HepG2 (cell line): ENCODE results near the gene TXNL4A. TPM values are rescaled to one million over a fixed set of nuclear protein-coding genes. Genes with fewer than 3 reads are reported as not detected.

Experiments
- CC2D1A ChIP-seq: sonication (generic); formaldehyde crosslinking; IDR thresholded peaks from 2 replicates; pipeline ENCODE4 v1.8.1; 2023; ENCODE audit warnings: mild to moderate bottlenecking, missing genetic modification reagents
- FOXK2 ChIP-seq: fragments of 450-650 bp; IDR thresholded peaks from 2 replicates; pipeline ENCODE4 v1.6.1; 2016
- FOXO1 ChIP-seq: sonication (generic); formaldehyde crosslinking; IDR thresholded peaks from 2 replicates; pipeline ENCODE4 v1.4.0; 2020; ENCODE audit warnings: missing genetic modification reagents
- GPN1 ChIP-seq: sonication (generic); formaldehyde crosslinking; IDR thresholded peaks from 2 replicates; pipeline ENCODE4 v1.5.1; 2020; ENCODE audit warnings: missing genetic modification reagents, borderline replicate concordance
- HCFC1 ChIP-seq: fragments of 150-350 bp; IDR thresholded peaks from 2 replicates; pipeline ENCODE4 v1.6.1; 2014; ENCODE audit warnings: low read depth, low read length
- HNF4A ChIP-seq: sonication (generic); formaldehyde crosslinking; IDR thresholded peaks from 2 replicates; pipeline ENCODE4 v1.4.0; 2020; ENCODE audit warnings: missing genetic modification reagents
- MAZ ChIP-seq, 2 experiments: sonication (generic) in 1 of 2; formaldehyde crosslinking in 1 of 2; IDR thresholded peaks; 2 replicates each; pipeline versions ENCODE4 v1.5.0 to v1.6.1; 2012 to 2020; ENCODE audit warnings: low read depth in 2 of 2, mild to moderate bottlenecking in 2 of 2, borderline replicate concordance in 1 of 2, improper control_type of control experiment in 1 of 2, low read length in 1 of 2, missing genetic modification reagents in 1 of 2, moderate library complexity in 1 of 2
- MIER2 ChIP-seq: IDR thresholded peaks from 2 replicates; pipeline ENCODE4 v1.6.1; 2016; ENCODE audit warnings: missing biosample characterization, missing genetic modification reagents
- NFRKB ChIP-seq: fragments of 450-650 bp; IDR thresholded peaks from 2 replicates; pipeline ENCODE4 v1.6.1; 2017
- PAXIP1 ChIP-seq: sonication (generic); formaldehyde crosslinking; conservative IDR thresholded peaks from 2 replicates; pipeline ENCODE4 v1.4.0; 2020; ENCODE audit warnings: mild to moderate bottlenecking, missing genetic modification reagents, moderate library complexity
- POGZ ChIP-seq: sonication (generic); formaldehyde crosslinking; IDR thresholded peaks from 2 replicates; pipeline ENCODE4 v1.4.0; 2020; ENCODE audit warnings: mild to moderate bottlenecking, missing genetic modification reagents
- SOX13 ChIP-seq, 3 experiments: fragments of 450-650 bp in 1 of 3; sonication (generic) in 1 of 3; formaldehyde crosslinking in 1 of 3; IDR thresholded peaks in 2 of 3; conservative IDR thresholded peaks in 1 of 3; 2 replicates each; pipeline versions ENCODE4 v1.5.0 to v1.6.1; 2016 to 2020; ENCODE audit warnings: antibody characterized with exemption in 1 of 3, mild to moderate bottlenecking in 1 of 3, missing compliant biosample characterization in 1 of 3, missing genetic modification reagents in 1 of 3, moderate library complexity in 1 of 3
- TERF1 ChIP-seq: sonication (generic); formaldehyde crosslinking; IDR thresholded peaks from 2 replicates; pipeline ENCODE4 v1.8.0; 2022; ENCODE audit warnings: mild to moderate bottlenecking, missing genetic modification reagents, moderate library complexity
- U2AF1 ChIP-seq: fragments of 200-400 bp; formaldehyde crosslinking; optimal IDR thresholded peaks from 2 replicates; pipeline ENCODE3; 2017; ENCODE audit warnings: mild to moderate bottlenecking, low read depth, low read length
- ZNF235 ChIP-seq: sonication (generic); formaldehyde crosslinking; IDR thresholded peaks from 2 replicates; pipeline ENCODE4 v1.8.1; 2023; ENCODE audit warnings: mild to moderate bottlenecking, missing genetic modification reagents, borderline replicate concordance
- ZNF441 ChIP-seq: sonication (generic); formaldehyde crosslinking; IDR thresholded peaks from 2 replicates; pipeline ENCODE4 v1.7.0; 2021; ENCODE audit warnings: missing genetic modification reagents, borderline replicate concordance
- ZNF567 ChIP-seq: sonication (generic); formaldehyde crosslinking; IDR thresholded peaks from 2 replicates; pipeline ENCODE4 v1.8.1; 2023; ENCODE audit warnings: mild to moderate bottlenecking, missing genetic modification reagents, borderline replicate concordance
- ZNF574 ChIP-seq: sonication (generic); formaldehyde crosslinking; IDR thresholded peaks from 2 replicates; pipeline ENCODE4 v1.4.0; 2020; ENCODE audit warnings: missing genetic modification reagents
- ZNF768 ChIP-seq: sonication (generic); formaldehyde crosslinking; IDR thresholded peaks from 2 replicates; pipeline ENCODE4 v1.4.0; 2020; ENCODE audit warnings: missing genetic modification reagents
- ZNF780A ChIP-seq: sonication (generic); formaldehyde crosslinking; IDR thresholded peaks from 2 replicates; pipeline ENCODE4 v1.8.0; 2022; ENCODE audit warnings: mild to moderate bottlenecking, missing genetic modification reagents, moderate library complexity
- polyA plus RNA-seq, 8 experiments: library from polyadenylated mRNA; depleted of rRNA in 3 of 8; stranded (reverse) in 7 of 8; unstranded in 1 of 8; fragments of >200 nt; fragmentation: Illumina TruSeq in 4 of 8; extraction: Trizol in 4 of 8; gene quantifications; 2 replicates each; pipeline versions ENCODE4 v1.2.1 to v1.2.3, GENCODE V29; 2011 to 2016; ENCODE audit warnings: low read depth in 4 of 8, missing spikeins in 1 of 8, mixed read lengths in 1 of 8; ENCODE audit not compliant: insufficient read depth in 1 of 8
- total RNA-seq, 5 experiments: library from RNA; depleted of rRNA; stranded (reverse); fragments of >200 nt; fragmentation: Illumina TruSeq; extraction: Trizol; gene quantifications; 2 replicates each; pipeline ENCODE4 v1.2.3, GENCODE V29; 2016; ENCODE audit warnings: low read depth in 1 of 5
- TF ChIP-seq, protein P1 (sequence below): sonication (generic); formaldehyde crosslinking; IDR thresholded peaks from 2 replicates; pipeline ENCODE4 v1.4.0; 2020; ENCODE audit warnings: mild to moderate bottlenecking, low read depth, missing genetic modification reagents

TXNL4A gene
- total and polyA plus RNA-seq, 2 of the 13 experiments (the other 11 are each of a cell fraction or from before 2014, with no cell fraction given): 172 to 202 TPM

DNA sequence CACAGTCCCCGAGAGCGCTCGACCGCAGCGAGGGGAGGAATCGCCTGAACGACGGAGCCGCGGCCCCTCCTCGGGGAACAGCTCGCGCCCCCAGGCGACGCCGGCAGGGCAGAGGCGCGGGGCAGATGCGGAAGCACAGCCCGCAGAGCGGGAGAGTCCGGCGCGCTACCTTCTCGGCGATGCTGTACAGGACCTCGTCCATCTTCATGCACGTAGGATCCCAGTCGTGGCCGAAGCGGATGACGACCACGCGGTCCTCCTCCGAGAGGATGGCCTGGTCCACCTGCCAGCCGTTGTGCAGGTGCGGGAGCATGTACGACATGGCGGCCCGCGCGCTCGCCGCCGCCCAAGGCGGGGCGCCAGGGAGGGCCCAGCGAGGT, 302 bp downstream of the TXNL4A start (continued):
- TF ChIP-seq HCFC1: no peak
- TF ChIP-seq ZNF780A (CRISPR knock-in tag): no peak
- peak; percentile 58 for TF ChIP-seq ZNF441
- no peak for TF ChIP-seq MIER2
- no peak for TF ChIP-seq SOX13 (IDR thresholded peaks at IDR 0.05)
- TF ChIP-seq SOX13 (CRISPR knock-in tag; conservative IDR thresholded peaks at IDR 0.05 in 1 of 2, IDR thresholded peaks at IDR 0.05 in 1 of 2): no peak
- TF ChIP-seq POGZ (CRISPR knock-in tag): no peak; the same call in none of the 2 replicates
- no peak for TF ChIP-seq NFRKB
- no peak for TF ChIP-seq FOXK2
- TF ChIP-seq TERF1: no peak
- TF ChIP-seq GPN1 (CRISPR knock-in tag): no peak
- 0 out of 2 replicates have a peak, but pooled peaks have one; percentile 13 for TF ChIP-seq CC2D1A (CRISPR knock-in tag)
- no peak for TF ChIP-seq ZNF567 (CRISPR knock-in tag)
- TF ChIP-seq, protein P1, sequence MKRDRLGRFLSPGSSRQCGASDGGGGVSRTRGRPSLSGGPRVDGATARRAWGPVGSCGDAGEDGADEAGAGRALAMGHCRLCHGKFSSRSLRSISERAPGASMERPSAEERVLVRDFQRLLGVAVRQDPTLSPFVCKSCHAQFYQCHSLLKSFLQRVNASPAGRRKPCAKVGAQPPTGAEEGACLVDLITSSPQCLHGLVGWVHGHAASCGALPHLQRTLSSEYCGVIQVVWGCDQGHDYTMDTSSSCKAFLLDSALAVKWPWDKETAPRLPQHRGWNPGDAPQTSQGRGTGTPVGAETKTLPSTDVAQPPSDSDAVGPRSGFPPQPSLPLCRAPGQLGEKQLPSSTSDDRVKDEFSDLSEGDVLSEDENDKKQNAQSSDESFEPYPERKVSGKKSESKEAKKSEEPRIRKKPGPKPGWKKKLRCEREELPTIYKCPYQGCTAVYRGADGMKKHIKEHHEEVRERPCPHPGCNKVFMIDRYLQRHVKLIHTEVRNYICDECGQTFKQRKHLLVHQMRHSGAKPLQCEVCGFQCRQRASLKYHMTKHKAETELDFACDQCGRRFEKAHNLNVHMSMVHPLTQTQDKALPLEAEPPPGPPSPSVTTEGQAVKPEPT (CRISPR knock-in tag): no peak
- no peak for TF ChIP-seq PAXIP1 (CRISPR knock-in tag)
- TF ChIP-seq FOXO1 (CRISPR knock-in tag): no peak; the same call in 1 of the 2 replicates
- peak; percentile 46; the same call in 1 of the 2 replicates for TF ChIP-seq ZNF768 (CRISPR knock-in tag)
- no peak for TF ChIP-seq ZNF235 (CRISPR knock-in tag)
- no peak for TF ChIP-seq HNF4A (CRISPR knock-in tag)
- TF ChIP-seq ZNF574 (CRISPR knock-in tag): no peak
- TF ChIP-seq MAZ (IDR thresholded peaks at IDR 0.05; ENCODE audit: borderline replicate concordance, low read depth, low read length): 0 out of 2 replicates have a peak, but pooled peaks have one; percentile 1
- peak; percentile 87; the same call in 1 of the 2 replicates for TF ChIP-seq MAZ (CRISPR knock-in tag; IDR thresholded peaks at IDR 0.05; ENCODE audit: low read depth)
- no peak for TF ChIP-seq U2AF1
